Right lung (tissue), 5 donors: ENCODE results near the gene PRKN. TPM values are rescaled to one million over a fixed set of nuclear protein-coding genes. Genes with fewer than 3 reads are reported as not detected.
"Not testable (repeated sequence)": the region's sequence is repeated elsewhere in the genome, so short reads cannot be mapped to it uniquely, and the experiment has no call there.

Source experiments
- DNase-seq, 2 donors: peaks; one replicate each; pipeline ENCODE4 v3.0.0-alpha.2; 2013
- polyA plus RNA-seq, 5 donors: library from polyadenylated mRNA; unstranded; fragments of 120-200 nt; gene quantifications; one replicate each; pipeline versions ENCODE4 v1.2.1 to v1.2.3, GENCODE V29; 2013; ENCODE audit warnings: inconsistent platforms in 1 of 5, low replicate concordance in 1 of 5; ENCODE audit not compliant: insufficient read length in 5 of 5, insufficient read depth in 1 of 5

PRKN gene
- polyA plus RNA-seq, 5 donors = 2.0 to 3.6 (median 2.7) TPM

DNA sequence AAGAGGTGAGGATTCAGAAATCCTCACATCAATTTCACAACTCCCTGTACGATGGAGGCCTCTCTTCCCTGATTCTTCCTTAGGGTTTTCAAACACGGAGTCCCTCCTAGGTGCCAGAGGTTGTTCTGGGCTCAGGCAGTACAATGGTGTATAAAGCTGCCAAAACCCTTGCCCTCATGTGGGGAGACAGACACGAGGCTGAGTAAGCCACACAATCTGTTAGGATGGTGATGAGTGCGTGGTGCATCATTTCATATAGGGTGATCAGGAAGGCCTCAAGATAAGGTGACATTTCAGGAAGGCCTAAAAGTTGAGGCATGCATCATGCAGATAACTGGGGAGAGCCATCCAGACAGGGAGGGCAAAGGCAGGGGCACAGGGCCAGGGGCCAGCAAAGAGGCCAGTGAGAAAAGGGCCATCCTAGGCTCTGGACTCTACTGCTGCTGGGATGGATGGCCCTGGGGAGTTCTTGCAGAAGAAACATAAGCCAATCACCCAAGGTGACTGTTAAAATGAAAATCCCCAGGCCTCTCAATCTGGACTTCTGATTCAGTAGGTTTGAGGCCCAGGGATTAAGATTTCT is 186.5 kb downstream of the PRKN start:
- DNase-seq = no peak

DNA sequence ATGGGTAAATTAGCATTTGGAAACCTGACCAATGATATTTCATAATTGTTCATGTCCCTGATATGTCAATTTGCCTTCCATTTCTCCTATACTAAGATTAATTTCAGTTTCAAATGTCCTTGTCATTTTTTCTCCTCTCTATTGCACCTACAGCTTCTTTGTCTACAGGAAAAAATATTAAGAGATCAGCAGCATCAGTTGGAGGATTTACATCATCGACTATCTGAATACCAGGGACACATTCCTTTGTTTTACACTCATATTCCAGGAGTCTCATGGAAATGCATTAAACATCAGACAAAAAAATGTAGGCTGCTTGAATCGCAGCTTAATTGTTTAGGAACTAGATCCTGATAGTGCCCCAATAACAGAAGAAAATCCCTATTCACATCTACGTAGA is 188.2 kb downstream of the PRKN start:
- DNase-seq = no peak

DNA sequence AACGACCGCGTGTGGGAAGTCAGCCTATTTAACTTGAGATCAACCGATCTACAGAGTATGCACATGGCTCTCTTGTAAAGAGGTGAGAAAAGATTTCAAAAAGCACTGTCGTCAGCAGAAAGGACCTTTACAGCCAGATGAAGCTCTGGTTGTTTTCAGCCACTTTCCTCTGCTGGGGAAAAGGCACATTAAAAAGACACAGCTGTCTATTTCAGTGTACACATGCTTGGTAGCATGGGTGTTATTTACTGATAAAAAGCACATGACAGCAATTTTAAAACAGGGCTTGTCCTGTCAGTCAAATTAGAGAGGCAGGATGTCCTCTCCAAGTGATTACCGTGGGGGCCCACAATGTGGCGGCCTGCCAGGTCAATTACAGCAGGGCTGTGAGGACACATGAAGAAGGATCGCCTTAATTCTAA is 188.9 kb downstream of the PRKN start:
- DNase-seq = peak; percentile 38 to 42

DNA sequence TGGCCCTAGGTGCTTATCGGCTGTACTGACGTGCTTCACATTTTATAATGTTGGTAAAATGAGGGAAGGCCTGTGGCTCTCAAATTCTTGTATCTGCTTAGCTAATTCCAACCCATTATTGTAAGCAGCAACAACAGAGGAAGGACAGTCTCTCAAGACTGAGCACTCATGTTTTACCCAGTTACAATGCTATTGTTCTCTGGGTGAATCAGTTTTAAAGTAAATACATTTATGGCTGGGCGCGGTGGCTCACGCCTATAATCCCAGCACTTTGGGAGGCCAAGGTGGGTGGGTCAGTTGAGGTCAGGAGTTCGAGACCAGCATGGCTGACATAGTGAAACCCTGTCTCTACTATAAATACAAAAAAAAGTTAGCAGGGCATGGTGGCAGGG is 194.6 kb downstream of the PRKN start:
- no peak for DNase-seq

DNA sequence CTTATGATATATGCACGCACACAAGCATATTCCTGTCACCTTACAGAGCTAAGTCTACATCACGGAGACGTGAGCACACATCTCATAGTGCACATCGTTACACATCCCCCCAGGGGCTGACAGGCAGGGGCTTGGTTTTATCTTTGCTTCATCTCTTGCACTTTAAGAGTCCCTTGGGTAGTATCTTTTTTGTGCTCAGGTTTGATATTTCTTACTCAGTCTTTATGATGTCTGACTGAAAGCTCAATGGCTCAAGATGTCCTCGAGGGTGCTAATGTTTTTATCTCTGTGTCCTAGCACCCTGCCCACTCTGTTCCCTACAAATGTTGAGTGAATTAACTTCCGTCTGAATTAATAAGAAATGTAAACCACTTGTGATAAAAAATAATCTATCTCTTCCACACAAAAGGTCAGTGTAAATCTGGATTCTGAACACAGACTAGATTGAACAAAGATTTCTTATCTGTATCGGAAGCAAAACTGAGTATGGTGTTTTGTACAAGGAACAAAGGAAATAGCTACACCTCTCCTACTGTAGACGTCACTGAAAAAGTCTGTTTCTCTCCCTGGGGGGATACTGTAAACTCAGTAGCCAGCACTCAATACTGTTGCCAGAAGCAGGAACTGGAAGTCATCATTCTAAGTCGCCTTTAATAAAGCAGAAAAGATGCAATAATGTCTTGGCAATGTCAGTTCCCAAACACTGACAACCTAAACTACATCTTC is 195.1 kb downstream of the PRKN start:
- DNase-seq = no peak

DNA sequence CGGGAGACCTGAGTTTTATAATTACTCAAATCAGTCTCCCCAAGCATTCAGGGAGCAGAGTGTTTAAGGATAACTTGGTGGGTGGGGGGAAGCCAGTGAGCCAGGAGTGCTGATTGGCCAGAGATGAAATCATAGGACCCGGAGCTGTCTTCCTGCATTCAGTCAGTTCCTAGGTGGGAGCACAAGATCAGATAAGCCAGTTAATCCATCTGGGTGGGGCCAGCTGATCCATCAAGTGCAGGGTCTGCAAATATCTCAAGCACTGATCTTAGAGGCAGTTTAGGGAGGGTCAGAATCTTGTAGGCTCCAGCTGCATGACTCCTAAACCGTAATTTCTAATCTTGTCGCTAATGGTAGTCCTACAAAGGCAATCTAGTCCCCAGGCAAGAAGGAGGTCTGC is 196.2 kb downstream of the PRKN start:
- DNase-seq = not testable (repeated sequence)

DNA sequence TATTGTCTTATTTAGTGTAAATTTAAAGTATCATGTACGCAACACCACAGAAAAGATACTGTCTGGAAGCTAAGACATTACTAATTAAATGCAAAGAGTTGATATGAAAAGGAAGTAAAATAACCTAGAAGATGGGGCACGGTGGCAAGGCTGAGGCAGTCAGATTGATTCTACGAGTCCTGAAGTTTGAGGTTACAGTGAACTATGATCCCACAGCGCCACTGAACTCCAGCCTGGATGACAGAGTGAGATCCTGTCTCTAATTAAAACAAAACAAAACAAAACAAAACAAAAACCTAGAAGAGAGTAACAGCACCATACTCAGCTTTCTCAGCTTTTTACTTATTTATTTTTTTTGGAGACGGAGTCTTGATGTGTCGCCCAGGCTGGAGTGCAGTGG is 199.0 kb downstream of the PRKN start:
- DNase-seq = no peak

DNA sequence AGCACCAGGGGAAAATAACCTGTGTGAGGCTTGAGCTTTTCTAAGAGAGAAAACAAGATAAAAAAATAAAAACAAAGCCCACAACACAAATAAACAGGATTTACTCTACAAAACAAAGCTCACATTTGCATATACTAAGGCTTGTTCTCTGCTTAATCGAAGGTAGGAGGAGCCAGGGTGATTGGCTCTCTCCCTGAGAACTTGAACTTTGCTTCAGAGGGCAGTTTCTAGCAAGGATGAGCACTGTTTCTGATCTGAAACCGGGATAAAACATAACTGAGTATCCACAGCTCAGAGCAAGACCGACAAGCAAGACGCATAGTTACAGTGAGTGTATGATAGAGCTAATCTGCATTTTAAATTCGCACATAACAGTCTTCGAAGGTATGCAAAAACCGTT is 200.6 kb downstream of the PRKN start:
- DNase-seq = no peak

DNA sequence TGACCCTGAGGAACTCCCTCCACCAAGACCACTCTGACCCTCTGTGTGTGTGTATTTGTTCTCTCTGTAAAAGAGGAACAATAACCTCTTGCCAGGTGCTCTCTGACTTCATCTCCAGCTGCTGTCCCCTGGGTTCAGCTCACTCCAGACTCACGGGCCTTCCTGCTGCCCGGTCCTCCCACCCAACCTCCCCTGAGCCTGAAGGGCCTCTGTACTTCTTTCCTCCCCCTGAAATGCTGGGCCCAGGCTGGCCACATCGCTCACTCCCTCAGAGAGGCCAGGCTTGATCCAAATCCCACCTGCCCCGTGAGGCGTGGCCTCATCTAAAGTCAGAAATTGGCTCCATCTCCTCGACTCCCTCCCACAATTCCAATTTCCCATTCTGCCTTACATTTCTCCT is 202.4 kb downstream of the PRKN start:
- DNase-seq = no peak

DNA sequence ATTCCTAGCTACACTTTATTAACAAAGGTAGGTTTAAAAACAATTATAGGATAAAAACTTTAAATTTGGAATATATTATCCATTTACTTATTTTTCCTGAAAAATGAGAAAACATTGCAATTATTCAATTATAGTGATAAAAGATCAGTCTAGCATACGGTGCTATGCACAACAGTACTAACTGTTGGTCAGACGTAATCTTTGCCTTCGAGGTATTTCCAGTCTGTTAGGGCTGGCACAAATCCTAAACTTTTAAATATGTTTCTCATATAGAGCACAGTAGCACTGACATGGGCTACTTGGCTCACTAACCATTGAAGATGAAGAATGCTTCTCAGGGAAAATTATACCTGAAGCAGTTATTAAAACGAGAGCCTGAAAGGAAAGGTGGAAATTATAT is 214.8 kb downstream of the PRKN start:
- DNase-seq = no peak

DNA sequence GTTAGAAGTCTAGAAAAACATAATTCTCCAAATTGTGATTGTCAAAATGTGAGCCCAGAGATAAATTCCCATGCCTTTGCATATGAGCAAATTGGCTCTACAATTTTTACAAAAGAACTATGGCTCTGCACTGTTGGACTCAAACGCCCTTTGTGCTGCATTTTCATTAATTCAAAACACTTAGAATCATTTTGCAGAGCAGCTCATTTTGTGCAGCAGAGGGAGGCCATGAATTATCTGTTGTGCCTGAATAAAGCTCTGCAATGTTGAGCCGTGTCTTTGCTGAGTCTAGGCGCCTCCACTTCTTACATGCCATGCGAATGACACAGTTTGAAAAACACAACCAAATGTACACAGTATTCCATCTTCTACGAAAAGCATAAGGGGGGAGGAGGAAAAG is 230.2 kb downstream of the PRKN start:
- no peak for DNase-seq

DNA sequence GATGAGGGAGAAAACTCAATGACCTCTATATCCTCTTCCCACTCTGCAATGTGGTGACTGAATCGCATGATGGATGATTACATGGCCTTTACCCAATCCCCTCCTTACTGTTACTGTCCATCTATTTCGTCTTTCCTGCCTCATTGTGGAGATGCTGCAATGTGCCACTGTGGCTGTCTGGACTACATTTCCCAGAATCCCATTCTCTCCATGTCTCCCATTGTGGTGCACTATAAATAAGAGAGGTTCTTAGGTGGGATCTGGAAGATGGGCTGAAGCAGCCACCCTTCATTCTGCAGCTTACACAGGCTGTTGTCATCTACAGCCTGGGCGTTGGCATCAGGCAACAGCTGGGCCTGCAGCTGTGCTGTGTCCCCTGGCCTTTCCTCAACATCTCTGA is 233.6 kb downstream of the PRKN start:
- DNase-seq = no peak

DNA sequence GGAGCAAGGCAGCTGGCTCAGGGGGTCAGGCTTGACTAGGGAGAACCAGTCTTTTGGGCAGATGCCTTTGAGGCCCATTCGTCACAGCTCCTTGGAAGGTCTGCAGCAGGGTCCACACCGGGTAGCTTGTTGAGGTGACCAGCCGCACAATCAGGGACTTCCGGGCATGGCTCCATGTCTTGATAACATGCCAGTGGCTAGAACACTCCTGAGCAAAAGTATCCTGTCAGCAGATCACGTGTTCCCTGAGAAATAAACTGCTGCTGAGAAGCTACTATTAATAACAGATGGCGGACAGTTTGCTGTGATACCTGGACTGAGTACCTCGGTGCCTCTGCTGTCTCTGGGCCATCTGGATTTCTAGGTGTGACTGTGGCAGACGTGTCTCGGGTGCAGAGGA is 235.9 kb downstream of the PRKN start:
- DNase-seq = no peak

DNA sequence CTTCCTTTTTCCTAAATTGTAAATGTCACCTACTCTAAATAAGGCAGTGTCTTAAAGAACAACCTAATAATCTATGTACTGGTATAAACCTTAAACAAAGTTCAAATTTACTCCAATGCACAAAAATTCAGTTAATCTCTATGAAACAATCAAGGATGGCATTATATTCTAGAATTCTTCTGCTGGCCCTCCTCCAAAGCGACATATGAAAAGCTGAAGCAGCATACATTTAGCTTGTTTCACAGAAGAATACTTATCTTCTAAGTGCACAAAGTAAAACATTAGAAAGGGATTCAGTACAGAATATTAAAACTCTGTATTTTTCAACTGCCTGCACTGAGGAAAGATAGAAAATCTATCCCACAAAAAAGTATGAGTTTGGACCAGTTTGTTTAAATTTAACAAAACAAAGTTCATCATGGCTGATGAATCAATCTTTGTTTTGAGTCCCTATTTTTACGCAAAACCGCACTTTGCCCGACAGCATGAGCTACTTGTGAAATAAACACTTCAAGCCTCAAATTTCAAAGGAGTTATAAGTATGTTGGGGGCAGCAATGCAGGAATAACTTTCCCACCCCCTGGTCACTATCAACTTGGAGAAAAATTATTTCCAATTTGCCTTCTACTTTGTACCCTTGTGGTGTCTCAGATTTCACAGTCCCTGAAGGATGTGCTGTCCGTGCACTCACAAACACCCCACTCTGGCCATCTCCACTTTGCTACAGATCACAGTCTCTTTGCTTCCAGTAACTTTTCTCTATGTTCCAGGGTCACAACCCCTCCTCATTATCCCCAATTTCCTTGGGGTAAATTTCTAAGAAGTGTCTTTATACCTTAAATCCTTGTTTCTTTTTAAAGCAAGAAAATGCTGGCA is 238.2 kb downstream of the PRKN start:
- no peak for DNase-seq

DNA sequence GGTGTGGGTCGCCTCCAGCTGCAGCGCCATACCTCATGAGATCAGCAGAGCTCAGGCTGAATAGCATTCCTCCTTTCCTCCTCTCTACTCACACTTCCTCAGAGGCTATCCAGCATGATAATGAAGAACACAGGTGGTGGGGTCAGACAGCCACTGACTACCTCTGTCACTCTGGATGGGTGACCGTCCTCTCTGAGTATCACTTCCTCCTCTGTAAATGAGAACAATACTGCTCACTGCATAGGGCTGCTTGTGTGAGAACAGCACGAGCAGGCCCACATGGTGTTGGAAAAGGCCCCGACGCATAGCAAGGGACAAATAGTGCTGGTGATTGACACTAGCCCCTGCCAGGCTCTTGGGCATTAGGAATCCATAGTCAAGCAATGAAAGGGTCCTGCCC is 239.1 kb downstream of the PRKN start:
- DNase-seq = no peak

DNA sequence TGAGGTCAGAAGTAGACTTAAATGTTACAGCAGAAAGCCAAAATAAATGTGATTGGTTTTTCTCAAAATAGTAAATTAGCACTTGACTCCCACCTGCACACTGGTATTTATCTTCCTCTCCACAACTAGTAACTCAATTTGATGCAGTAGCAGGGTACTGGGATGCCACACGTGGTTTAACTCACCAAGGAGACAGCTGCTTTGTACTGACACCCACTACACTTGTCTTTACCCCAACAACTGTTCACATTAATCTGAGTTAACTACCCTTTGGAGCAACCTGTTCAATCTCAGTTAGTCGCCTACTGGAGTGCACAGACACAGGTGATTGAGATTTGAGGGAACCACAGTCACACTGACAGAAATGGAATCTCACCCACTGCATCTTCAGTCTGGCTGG is 242.1 kb downstream of the PRKN start:
- DNase-seq = no peak

DNA sequence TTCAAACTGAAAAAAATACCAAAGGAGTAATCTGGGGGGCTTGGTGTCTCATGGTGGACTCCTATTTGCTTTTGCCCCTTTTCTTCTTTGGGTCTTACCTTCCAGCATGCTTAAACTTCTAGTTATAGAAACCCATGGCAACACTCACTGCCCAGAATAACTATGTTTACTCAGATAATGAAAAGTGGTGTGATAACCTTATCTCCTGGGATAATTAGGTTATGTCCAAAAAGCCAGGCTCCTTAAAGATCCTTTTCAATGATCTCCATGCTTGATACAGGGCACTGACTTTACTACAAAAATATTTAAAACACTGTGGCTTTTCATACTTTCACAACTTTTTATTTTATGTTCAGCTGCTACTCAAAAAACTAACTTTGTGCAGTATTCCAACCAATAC is 245.6 kb downstream of the PRKN start:
- no peak for DNase-seq

DNA sequence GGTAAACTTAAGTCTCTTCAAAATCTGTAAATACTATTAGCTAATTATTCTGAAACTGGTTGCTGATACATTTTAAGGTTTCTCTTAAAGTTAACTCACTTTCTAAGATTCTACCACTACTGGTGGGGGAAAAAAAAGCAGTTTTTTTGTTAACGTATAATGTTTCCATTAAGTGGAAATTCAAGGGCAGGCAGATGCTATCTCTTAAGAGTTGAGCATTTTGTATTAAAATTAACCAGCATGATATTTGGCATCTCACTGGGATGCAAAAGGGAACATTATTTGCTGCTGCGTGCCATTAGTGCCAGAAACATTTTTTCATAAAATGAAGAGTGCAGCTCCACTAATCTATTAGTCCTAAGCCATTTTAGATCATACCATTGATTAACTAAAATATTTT is 246.2 kb downstream of the PRKN start:
- DNase-seq = no peak

DNA sequence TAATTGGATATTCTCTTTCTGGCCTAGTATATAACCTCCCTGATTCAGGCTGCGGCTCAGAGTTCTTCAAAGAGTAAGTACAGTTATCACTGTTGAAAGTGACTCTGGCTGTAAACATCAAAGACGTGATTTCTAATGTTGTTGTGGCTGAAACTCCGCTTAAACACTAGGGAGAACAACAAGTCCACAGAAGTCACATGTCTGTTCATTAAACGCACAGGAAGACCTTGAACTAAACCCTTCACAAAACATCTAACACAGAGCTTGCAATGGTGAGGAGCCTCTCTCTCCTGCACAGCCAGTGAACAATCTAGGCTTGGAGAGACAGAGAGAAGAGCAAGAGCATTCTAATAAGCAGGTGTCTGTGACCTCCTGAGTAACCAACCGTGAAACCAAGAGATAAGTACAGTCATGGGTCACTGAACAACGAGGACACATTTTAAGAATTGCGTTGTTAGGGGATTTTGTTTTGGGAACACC is 249.3 kb downstream of the PRKN start:
- DNase-seq = no peak

DNA sequence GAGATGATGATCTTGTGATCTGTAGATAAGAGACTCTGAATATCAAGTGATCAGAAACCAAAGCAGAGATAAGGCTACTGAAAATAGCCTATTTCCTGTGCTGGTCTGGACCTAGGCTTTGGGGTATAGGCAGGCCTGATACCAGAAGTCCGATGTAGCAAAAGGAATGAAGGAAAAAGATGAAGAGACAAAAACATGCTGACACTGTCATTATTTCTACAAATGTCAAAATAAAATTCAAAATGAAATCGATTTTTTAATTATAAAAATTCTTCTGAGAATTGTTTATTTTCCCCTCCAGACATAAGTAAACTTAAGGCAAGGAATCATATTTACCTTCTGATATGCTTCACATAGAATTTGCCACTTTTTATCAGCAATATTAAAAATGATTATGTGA is 252.8 kb downstream of the PRKN start:
- DNase-seq = no peak

DNA sequence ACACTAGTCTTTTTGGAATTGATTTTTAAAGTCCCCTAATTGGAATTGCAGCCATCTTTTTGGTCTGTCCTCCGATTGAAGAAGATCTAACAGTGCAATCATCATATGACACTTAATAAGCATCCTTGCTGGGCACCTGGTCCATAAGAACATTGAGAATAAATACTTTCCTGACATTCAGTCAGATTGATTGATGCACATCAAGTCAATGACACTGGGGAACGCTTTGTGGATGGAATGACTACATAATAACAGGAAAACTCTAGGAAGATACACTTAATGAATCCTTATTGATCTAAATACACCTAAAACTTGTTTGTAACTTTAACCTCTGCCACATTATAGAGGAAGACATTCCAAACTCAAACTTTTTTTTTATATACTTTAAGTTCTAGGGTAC is 255.7 kb downstream of the PRKN start:
- DNase-seq = no peak

DNA sequence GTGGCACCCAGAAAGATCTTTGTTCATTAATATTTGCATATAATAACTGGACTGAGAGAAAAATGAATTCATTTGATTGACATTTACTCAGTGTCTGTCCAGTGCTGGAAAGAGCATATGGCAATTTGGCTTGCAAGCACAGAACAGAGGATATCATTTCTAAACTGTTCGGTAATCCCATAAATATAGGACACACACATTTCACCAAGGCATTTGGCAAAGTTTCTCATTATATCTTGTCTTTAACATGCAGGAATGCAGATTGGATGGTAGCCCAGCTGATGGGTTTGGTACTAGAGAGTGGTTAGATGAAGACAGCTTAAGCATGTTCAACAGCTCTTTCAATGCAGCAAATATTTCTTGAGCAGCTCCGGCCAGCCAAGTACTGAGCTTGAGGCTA is 259.2 kb downstream of the PRKN start:
- peak; percentile 8 to 10 for DNase-seq

DNA sequence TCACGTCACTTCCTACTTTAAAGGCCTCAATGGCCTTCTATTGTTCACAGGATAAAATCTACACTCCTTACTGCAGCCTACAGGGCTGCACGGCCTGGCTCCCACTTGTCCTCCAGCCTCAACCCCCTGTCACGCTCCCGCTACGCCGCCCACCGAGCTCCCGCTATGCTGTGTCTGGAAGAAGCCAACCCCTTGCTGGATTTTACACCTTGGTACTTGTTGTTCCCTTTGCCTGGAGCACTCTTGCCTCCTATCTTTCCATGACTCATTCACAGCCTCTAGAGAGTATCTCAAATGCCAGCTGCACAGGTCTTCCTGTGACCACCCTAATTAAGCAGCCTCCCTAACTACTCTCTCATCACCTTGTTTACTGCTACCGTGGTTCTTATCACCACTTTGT is 259.9 kb downstream of the PRKN start:
- DNase-seq = no peak
